Vagina (tissue), 2 donors: Measurements from ENCODE around the gene RNF227.

Source experiments
- CTCF ChIP-seq, 3 experiments: fragments of 450-650 bp in 2 of 3; fragments of 200-600 bp in 1 of 3; sonication (generic) in 1 of 3; IDR thresholded peaks; one replicate each; pipeline ENCODE4 v1.5.1; 2017 to 2019; ENCODE audit warnings: antibody characterized with exemption in 3 of 3, mild to moderate bottlenecking in 2 of 3, moderate library complexity in 2 of 3
- POLR2A ChIP-seq, 2 donors: fragments of 450-650 bp; IDR thresholded peaks; one replicate each; pipeline ENCODE4 v1.6.1; 2017; ENCODE audit warnings: antibody characterized with exemption in 2 of 2, mild to moderate bottlenecking in 2 of 2, moderate library complexity in 2 of 2

DNA sequence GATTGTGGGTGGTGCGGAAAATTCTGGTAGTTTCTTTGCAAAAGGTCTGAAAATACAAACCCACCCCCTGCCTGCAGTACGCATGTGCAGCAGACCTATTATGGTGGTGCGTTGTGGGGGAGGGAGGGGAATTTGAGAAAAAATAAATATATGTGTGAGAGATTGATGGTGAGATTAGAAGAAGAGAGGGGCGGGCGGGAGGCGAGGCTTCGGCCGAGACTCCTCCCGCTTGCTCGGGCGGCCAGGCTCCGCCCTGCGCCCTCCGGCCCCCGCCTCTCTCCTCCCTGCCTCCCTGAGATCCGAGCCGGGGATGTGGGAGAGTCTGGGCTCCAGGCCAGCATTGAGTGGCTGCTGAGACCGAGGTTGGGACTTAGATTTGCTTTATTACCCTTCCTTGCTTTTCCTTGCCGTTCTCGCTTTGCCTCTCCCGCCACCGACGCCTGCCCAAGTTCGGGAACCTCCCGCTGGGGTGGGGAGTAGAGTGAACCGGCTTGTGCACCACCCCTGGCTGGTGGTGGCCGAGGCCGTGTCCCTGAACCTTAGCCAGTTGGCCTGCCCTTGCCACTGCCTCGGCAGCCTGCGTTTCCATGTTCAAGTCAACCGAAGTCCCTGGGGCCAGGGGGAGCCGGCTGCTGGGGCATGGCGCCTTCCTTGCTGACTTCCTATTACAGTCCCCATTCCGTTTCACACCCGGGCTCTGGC is 28.5 kb downstream of the RNF227 start:
- no peak for TF ChIP-seq CTCF (IDR thresholded peaks at IDR 0.05)
- TF ChIP-seq POLR2A (IDR thresholded peaks at IDR 0.05), result peak in 1 of 2 donors; percentile 40
